Esophagus muscularis mucosa (tissue), 4 donors: ENCODE data around the gene LPCAT3. TPM values are rescaled to one million over a fixed set of nuclear protein-coding genes. Genes with fewer than 3 reads are reported as not detected.
A peak's percentile ranks its signal among the peaks of the same experiment; 100 is the strongest.

ENCODE experiments used
- DNase-seq: peaks from one replicate; pipeline ENCODE4 v3.0.0-alpha.2; 2017; ENCODE audit errors: extremely low spot score
- H3K27ac ChIP-seq, 4 donors: fragments of 200-600 bp; sonication (generic); replicated peaks in 1 of 4; 1 replicate in 3 of 4; 2 replicates in 1 of 4; pipeline ENCODE4 v1.5.1; 2016 to 2019; ENCODE audit warnings: mild to moderate bottlenecking in 1 of 4
- H3K27me3 ChIP-seq, 4 donors: fragments of 200-600 bp; sonication (generic); one replicate each; pipeline versions ENCODE4 v1.5.1 to v1.6.0; 2016 to 2019
- H3K36me3 ChIP-seq, 4 donors: fragments of 200-600 bp; sonication (generic); one replicate each; pipeline ENCODE4 v1.5.1; 2016 to 2019
- H3K4me1 ChIP-seq, 4 donors: fragments of 200-600 bp; sonication (generic); one replicate each; pipeline ENCODE4 v1.5.1; 2016 to 2019
- H3K4me3 ChIP-seq, 4 donors: fragments of 200-600 bp; sonication (generic); 1 replicate in 2 of 4; 2 replicates in 2 of 4; pipeline ENCODE4 v1.5.1; 2016 to 2019; ENCODE audit warnings: mild to moderate bottlenecking in 4 of 4, moderate library complexity in 1 of 4
- H3K9me3 ChIP-seq, 4 donors: fragments of 200-600 bp; sonication (generic); 1 replicate in 3 of 4; 2 replicates in 1 of 4; pipeline ENCODE4 v1.5.1; 2016 to 2019
- EP300 ChIP-seq: sonication (generic); formaldehyde crosslinking; IDR thresholded peaks from one replicate; pipeline ENCODE4 v1.6.1; 2017; ENCODE audit warnings: antibody characterized with exemption
- POLR2A ChIP-seq: fragments of 450-650 bp; IDR thresholded peaks from one replicate; pipeline ENCODE4 v1.6.1; 2017; ENCODE audit warnings: antibody characterized with exemption, moderate library complexity, mild to moderate bottlenecking, low read depth
- POLR2AphosphoS5 ChIP-seq, 2 donors: sonication (generic); formaldehyde crosslinking; IDR thresholded peaks; one replicate each; pipeline ENCODE4 v1.6.1; 2017; ENCODE audit warnings: antibody characterized with exemption in 2 of 2
- WGBS: methylation state at CpG from one replicate; pipeline ENCODE4 v1.1.5; 2018; 5-methylcytosine and 5-hydroxymethylcytosine counted together
- intact Hi-C: fragments of 100-400 bp; cut with DNase I; formaldehyde crosslinking; loops from one replicate; pipeline ENCODE4 v1.15.1; 2023
- total RNA-seq, 4 donors: library from RNA; depleted of rRNA; stranded (reverse); fragments of >200 nt; gene quantifications; one replicate each; pipeline versions ENCODE4 v1.1.0 to v1.2.1, GENCODE V29; 2016
- TF ChIP-seq, protein P1 (sequence below), 3 experiments: fragments of 200-600 bp in 2 of 3; fragments of 450-650 bp in 1 of 3; sonication (generic) in 2 of 3; IDR thresholded peaks; one replicate each; pipeline ENCODE4 v1.5.1; 2017 to 2019; ENCODE audit warnings: antibody characterized with exemption in 3 of 3, mild to moderate bottlenecking in 2 of 3, moderate library complexity in 1 of 3

The LPCAT3 gene
- total RNA-seq, 4 donors from 2014 or later: 21.6 to 33.3 (median 26.2) TPM

DNA sequence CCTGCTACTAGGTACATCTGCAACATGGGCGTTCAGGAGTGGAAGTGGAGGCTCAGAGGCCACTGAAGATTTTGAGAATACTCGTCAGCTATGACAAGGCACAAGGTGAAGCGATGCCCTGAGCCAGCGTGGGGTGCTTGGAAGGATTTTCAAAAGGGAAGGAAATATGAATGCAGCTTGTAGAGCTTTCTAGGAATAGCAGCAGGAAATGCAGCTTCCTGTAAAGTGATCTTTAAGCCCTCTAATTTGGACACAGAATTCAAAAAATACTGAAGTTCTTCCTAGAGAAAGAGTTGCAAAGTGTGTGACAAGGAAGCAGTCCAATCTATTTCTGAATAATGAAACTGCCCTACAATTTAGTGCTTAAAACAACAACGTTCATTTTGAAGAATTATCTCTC lies 29.0 kb upstream of the LPCAT3 start:
- Histone ChIP-seq H3K4me3 (no peak overlapping the region), H3K36me3 (no peaks in the 10 kb centered on the region), H3K9me3 (no peaks in the 10 kb centered on the region), H3K4me1 (peaks cover 0 to 8% (median 1%) of the 10 kb centered on the region in 4 donors), H3K27ac (no peak overlapping the region), H3K27me3 (no peaks in the 10 kb centered on the region)
- intact Hi-C loops: no loop called here
- 47% methylated on average over 5 of the region's 5 CpGs for WGBS
- DNase-seq: no peak
- TF ChIP-seq, protein P1, sequence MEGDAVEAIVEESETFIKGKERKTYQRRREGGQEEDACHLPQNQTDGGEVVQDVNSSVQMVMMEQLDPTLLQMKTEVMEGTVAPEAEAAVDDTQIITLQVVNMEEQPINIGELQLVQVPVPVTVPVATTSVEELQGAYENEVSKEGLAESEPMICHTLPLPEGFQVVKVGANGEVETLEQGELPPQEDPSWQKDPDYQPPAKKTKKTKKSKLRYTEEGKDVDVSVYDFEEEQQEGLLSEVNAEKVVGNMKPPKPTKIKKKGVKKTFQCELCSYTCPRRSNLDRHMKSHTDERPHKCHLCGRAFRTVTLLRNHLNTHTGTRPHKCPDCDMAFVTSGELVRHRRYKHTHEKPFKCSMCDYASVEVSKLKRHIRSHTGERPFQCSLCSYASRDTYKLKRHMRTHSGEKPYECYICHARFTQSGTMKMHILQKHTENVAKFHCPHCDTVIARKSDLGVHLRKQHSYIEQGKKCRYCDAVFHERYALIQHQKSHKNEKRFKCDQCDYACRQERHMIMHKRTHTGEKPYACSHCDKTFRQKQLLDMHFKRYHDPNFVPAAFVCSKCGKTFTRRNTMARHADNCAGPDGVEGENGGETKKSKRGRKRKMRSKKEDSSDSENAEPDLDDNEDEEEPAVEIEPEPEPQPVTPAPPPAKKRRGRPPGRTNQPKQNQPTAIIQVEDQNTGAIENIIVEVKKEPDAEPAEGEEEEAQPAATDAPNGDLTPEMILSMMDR (IDR thresholded peaks at IDR 0.05): no peak
- TF ChIP-seq POLR2A: no peak
- TF ChIP-seq POLR2AphosphoS5 (IDR thresholded peaks at IDR 0.05): no peak
- TF ChIP-seq EP300: no peak

- DNase-seq: no peak
- Histone ChIP-seq H3K4me3 (no peak overlapping the region), H3K4me1 (peaks cover 0 to 8% (median 1%) of the 10 kb centered on the region in 4 donors), H3K9me3 (no peaks in the 10 kb centered on the region), H3K27me3 (no peaks in the 10 kb centered on the region), H3K27ac (no peak overlapping the region), H3K36me3 (no peaks in the 10 kb centered on the region)
- no peak for TF ChIP-seq EP300
- TF ChIP-seq POLR2AphosphoS5 (IDR thresholded peaks at IDR 0.05): no peak
- TF ChIP-seq, protein P1 (IDR thresholded peaks at IDR 0.05): no peak
- no peak for TF ChIP-seq POLR2A
- intact Hi-C loops: no loop called here
- WGBS: 84% methylated on average over 4 of the region's 5 CpGs
Observed at GRCh38 chr12:7046383-7047105, 28.3 kb upstream of the LPCAT3 start.

- no peak for TF ChIP-seq POLR2AphosphoS5 (IDR thresholded peaks at IDR 0.05)
- TF ChIP-seq, protein P1 (IDR thresholded peaks at IDR 0.05): no peak
- no peak for TF ChIP-seq EP300
- TF ChIP-seq POLR2A: no peak
- H3K36me3 ChIP-seq: no peaks in the 10 kb centered on the region
- no peak overlapping the region for H3K4me3 ChIP-seq
- WGBS: 92% methylated on average over 9 of the region's 9 CpGs
- H3K4me1 ChIP-seq: peaks cover 0 to 8% (median 1%) of the 10 kb centered on the region in 4 donors
- no peak overlapping the region for H3K27ac ChIP-seq
- intact Hi-C loops: no loop called here
- no peaks in the 10 kb centered on the region for H3K27me3 ChIP-seq
- no peak for DNase-seq
- H3K9me3 ChIP-seq: no peaks in the 10 kb centered on the region
Observed at GRCh38 chr12:7045913-7046312, 27.6 kb upstream of the LPCAT3 start.

DNA sequence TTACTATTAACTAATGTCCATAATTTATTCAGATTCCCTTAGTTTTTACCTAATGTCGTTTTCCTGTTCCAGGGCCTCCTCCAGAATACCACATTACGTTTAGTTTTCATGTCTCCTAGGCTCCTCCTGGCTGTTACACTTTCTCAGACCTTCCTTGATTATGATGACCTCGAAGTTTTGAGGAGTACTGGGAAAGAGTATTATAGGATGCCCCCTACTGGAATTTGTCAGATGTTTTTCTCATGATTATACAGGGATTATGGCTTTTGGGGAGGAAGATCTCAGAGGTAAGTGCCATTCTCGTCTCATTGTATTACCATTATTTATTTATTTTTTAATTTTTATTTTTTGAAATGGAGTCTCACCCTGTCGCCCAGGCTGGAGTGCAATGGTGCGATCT lies 24.6 kb upstream of the LPCAT3 start:
- no peaks in the 10 kb centered on the region for H3K9me3 ChIP-seq
- intact Hi-C loops: no loop called here
- TF ChIP-seq, protein P1 (IDR thresholded peaks at IDR 0.05): peak; percentile 42 to 54 (median 49)
- no peak for TF ChIP-seq POLR2AphosphoS5 (IDR thresholded peaks at IDR 0.05)
- H3K27ac ChIP-seq: no peak overlapping the region
- no peaks in the 10 kb centered on the region for H3K36me3 ChIP-seq
- peaks cover 0 to 8% (median 1%) of the 10 kb centered on the region in 4 donors for H3K4me1 ChIP-seq
- no peak overlapping the region for H3K4me3 ChIP-seq
- DNase-seq: no peak
- 47% methylated on average over 6 of the region's 6 CpGs for WGBS
- no peaks in the 10 kb centered on the region for H3K27me3 ChIP-seq

DNA sequence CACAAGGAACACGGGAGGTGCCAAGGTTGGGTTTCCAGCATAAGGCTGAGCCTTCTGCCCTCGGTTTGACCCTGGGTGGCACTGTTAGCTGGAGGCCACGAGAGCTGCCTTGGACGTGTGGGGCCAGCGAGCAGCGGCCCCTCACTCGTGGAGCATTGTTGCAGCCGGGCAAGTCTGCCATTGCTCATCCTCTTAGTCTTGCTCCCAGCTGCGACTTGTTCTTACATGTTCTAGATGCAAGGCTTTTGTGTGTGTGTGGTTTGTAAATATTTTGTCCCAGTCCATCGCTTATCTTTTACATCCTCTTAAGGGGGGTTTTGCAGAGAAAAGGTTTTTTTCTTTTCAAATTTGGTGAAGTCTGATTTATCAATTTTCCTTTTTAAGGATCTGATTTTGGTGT lies 21.1 kb upstream of the LPCAT3 start:
- TF ChIP-seq, protein P1 (IDR thresholded peaks at IDR 0.05): no peak
- TF ChIP-seq POLR2A (no peak), POLR2AphosphoS5 (IDR thresholded peaks at IDR 0.05) (no peak), EP300 (no peak)
- Histone ChIP-seq H3K4me3 (no peak overlapping the region), H3K27ac (no peak overlapping the region), H3K27me3 (no peaks in the 10 kb centered on the region), H3K36me3 (no peaks in the 10 kb centered on the region), H3K9me3 (no peaks in the 10 kb centered on the region), H3K4me1 (peaks cover 0 to 3% (median 0%) of the 10 kb centered on the region in 4 donors)
- 71% methylated on average over 6 of the region's 10 CpGs for WGBS
- no peak for DNase-seq
- intact Hi-C loops: no loop called here
